ENCODE results near the gene FREM2.

DNA sequence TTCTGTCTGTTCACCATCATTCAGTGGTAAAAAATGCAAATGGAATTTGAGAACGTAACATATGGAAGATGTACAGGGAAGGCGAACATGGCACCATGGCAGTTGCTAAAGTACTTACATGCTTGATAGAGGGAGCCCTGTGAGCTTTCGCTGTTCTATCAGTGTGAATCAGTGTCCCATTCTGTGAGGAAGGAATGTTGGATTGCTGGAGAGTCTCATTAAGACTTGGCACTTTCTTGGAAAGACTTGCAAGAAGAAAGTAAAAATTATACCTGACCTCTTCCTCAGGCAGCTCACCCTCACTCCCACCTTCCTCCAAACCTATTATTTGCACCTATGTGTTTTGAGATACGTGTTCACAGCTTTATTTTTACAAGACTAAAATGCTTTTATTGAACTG lies 43.5 kb downstream of the FREM2 start:
- TF ChIP-seq, protein P1, sequence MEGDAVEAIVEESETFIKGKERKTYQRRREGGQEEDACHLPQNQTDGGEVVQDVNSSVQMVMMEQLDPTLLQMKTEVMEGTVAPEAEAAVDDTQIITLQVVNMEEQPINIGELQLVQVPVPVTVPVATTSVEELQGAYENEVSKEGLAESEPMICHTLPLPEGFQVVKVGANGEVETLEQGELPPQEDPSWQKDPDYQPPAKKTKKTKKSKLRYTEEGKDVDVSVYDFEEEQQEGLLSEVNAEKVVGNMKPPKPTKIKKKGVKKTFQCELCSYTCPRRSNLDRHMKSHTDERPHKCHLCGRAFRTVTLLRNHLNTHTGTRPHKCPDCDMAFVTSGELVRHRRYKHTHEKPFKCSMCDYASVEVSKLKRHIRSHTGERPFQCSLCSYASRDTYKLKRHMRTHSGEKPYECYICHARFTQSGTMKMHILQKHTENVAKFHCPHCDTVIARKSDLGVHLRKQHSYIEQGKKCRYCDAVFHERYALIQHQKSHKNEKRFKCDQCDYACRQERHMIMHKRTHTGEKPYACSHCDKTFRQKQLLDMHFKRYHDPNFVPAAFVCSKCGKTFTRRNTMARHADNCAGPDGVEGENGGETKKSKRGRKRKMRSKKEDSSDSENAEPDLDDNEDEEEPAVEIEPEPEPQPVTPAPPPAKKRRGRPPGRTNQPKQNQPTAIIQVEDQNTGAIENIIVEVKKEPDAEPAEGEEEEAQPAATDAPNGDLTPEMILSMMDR (IDR thresholded peaks at IDR 0.05), result no peak
- no peak for TF ChIP-seq POLR2A (IDR thresholded peaks at IDR 0.05)

Measured in esophagus squamous epithelium (tissue), 4 donors.